GM10266 (cell line): ENCODE results near the gene DIAPH3.

ENCODE experiments used
- DNase-seq: peaks from one replicate; pipeline ENCODE4 v3.0.0; 2012; ENCODE audit errors: extremely low spot score
- TF ChIP-seq, protein P1 (sequence below): IDR thresholded peaks from 2 replicates; pipeline ENCODE4 v1.5.1; 2012; ENCODE audit warnings: mild to moderate bottlenecking, low read depth; ENCODE audit not compliant: control insufficient read depth, insufficient read depth; ENCODE audit errors: missing control alignments

Gene DIAPH3

DNA sequence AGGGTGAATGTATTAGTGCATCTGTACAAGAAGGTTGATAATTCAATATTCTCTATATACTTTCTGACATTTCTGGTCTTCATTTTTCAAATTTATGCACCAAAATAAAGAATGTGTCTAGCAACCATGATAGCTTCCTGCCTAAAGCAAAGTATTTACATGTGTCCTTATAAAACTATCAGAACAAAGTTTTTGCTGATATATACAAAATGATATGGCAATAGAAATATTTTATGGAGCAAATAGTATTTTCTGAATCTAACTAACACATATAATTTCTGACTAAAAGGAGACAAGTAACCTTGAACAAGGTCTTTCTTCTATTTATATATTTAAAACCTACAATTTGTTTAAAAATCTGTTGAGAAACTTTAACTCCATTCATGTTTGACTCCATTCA is 184.9 kb downstream of the DIAPH3 start:
- DNase-seq: no peak
- TF ChIP-seq, protein P1, sequence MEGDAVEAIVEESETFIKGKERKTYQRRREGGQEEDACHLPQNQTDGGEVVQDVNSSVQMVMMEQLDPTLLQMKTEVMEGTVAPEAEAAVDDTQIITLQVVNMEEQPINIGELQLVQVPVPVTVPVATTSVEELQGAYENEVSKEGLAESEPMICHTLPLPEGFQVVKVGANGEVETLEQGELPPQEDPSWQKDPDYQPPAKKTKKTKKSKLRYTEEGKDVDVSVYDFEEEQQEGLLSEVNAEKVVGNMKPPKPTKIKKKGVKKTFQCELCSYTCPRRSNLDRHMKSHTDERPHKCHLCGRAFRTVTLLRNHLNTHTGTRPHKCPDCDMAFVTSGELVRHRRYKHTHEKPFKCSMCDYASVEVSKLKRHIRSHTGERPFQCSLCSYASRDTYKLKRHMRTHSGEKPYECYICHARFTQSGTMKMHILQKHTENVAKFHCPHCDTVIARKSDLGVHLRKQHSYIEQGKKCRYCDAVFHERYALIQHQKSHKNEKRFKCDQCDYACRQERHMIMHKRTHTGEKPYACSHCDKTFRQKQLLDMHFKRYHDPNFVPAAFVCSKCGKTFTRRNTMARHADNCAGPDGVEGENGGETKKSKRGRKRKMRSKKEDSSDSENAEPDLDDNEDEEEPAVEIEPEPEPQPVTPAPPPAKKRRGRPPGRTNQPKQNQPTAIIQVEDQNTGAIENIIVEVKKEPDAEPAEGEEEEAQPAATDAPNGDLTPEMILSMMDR: no peak

DNA sequence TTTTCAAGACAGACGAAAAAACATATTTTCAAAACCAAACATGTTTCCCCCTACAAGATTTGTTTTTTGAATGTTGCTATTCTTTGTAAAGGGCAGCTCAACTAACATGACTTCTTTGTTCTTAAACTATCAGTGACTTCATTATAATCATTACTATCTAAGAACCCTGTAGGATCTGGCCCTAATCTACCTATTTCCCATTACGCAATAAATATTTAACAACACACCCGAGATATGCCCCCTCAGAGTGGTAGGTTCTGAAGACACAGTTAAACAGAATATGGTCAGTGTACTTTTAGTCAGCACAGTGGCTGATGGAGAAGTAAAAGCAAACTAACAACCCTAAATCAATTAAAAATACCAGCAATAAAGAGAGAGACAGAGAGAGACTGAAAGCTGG is 186.9 kb downstream of the DIAPH3 start:
- DNase-seq: no peak
- TF ChIP-seq, protein P1: no peak

DNA sequence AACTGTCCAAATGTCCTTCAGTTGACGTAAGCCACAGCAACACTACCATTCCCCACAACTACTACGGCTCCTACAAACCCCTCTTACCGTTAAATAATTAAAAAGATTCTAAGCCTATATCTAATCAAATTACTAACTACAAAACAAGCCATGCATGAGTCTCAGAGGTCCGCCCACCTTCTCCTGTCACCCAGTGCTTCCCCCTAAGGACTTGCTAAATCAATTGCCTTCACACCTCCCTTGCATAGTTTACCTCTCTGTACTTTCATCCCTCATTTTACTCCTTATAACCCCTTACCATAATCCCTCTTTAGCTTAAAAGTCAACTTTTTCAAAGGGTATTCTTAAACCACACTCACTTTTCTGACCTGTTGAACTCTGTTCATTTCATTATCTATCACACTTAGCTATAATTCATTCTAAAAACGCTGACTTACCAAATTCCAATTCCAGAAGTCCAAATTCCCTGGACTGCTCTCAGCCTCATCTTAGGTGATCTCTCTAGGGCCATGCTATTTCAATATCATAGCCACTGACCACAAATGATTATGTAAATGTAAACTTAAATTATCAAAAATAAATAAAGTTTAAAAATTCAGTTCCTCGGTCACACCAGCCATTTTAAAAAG is 187.8 kb downstream of the DIAPH3 start:
- no peak for DNase-seq
- TF ChIP-seq, protein P1: no peak

DNA sequence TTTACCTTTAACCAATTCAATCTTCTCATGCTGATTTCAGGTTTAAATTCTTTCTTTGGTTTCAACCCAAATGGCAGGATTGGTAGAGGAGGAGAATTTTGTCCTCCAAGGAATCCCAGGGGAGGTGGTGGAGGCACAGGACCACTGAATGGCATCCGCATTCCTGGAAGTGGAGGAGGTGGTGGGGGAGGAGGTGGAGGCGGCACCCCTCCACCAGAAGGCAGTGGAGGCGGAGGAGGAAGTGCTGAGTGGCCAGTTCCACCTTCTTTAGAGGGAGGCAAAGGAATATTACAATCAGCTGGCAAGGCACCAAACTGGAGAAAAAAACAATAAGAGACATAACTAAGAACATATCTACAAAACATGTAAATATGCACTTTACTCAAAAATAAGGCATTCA is 192.9 kb downstream of the DIAPH3 start:
- TF ChIP-seq, protein P1: no peak
- no peak for DNase-seq

DNA sequence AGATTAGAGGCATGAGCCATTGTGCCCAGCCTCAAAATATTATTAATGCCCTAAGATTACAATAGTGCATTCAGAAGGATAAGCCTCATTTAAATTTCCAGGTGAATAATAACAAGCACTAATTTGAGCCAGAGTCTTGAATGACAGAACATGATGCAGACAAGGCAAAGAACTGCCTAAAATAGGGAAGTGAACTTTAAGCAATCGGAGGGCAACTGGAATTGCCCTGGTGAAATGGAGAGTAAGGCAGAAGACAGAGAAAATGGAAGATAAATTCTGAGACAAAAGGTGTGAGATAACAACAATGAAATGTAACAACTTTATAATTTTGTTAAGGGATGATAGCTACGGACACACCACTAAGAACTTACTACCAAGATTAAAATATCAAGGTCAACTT is 199.9 kb downstream of the DIAPH3 start:
- DNase-seq: no peak
- TF ChIP-seq, protein P1: no peak

DNA sequence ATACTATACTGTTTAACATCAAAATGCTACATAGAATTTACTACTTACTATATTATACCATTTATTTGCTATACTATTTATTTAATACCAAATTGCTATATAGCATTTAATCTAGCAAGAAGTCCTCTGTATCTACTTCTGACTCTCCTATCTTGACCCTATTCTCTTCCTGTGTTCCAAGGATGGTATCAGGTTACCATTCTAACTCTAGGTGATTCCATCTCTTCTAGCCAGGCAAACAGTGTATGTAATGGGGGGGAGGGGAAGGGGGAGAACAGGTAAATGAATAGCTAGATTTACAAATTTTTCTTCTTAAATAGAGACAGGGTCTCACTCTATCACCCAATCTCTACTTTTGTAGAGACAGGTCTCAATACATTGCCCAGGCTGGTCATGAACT is 200.3 kb downstream of the DIAPH3 start:
- DNase-seq: no peak

DNA sequence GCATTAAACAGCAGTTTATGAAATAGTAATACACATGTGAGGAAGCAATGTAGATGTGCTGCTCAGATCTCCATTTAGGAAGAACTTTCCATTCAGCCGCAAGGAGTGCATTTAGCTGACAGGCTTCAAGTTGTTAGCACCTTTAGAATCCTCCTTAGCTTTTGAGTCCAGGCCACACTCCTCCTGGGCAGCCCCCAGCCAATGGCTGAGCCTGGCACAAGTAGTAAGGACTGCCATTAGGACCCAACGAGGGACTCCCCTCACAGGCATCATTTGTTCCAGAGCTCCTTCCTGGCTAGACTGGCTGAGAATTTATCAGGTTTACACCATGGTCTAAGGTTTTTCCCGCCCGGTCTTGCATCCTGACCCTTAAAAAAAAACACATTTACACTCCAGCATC is 201.4 kb downstream of the DIAPH3 start:
- TF ChIP-seq, protein P1: no peak
- no peak for DNase-seq

More for the DNA sequence above, 200.3 kb downstream of the DIAPH3 start:
- TF ChIP-seq, protein P1: no peak
